GM12801 (cell line): ENCODE measurements around the gene HOMEZ.

ENCODE experiments used
- TF ChIP-seq, protein P1 (sequence below): IDR thresholded peaks from one replicate; pipeline ENCODE4 v1.5.1; 2011; ENCODE audit warnings: control low read depth; ENCODE audit not compliant: insufficient read length; ENCODE audit errors: extremely low read depth

Gene HOMEZ, protein sequence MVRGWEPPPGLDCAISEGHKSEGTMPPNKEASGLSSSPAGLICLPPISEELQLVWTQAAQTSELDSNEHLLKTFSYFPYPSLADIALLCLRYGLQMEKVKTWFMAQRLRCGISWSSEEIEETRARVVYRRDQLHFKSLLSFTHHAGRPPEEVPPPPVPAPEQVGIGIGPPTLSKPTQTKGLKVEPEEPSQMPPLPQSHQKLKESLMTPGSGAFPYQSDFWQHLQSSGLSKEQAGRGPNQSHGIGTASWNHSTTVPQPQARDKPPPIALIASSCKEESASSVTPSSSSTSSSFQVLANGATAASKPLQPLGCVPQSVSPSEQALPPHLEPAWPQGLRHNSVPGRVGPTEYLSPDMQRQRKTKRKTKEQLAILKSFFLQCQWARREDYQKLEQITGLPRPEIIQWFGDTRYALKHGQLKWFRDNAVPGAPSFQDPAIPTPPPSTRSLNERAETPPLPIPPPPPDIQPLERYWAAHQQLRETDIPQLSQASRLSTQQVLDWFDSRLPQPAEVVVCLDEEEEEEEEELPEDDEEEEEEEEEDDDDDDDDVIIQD

DNA sequence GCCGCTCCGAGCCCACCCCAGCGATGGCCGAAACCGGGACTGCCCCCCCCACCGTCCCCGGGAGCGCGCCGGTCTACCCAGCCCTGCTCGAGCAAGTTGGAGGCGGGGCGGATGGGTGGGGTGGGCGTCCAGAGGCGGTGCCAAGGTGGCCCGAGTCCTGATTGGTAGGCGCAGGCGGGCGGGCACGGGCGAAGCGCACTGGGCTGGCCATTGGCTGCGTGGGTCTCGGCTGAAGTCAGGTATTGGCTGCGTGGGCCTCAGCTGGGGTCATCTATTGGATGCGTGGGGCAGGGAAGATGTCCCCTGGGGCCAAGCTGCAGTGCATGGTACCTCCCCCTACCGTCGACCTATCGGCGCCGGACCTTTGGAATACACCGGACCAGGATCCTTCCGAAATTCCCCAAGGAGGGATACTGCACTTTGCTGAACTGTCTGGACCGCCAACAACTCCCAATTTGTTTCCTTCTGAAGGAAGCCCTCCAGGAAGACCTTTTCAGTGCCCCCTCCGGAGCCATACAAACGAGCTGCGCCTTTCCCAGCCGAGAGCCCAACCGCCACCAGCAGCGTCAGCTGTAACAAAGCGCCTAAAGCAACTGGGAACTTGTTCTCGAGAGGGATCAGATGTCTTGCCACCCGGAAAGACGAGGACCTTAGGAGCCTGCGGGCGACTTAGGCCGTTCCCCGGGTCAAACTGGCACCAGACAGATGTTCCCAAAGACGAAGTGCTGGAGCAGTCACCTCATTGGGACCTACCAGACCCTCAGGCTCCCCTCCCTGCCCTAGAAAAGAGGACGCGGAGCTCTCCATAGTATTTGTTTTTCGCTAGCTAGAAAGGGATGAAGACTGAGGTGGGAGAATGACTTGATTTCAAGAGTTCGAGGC is at the start of gene HOMEZ:
TSS of gene HOMEZ (minus strand) at position 113 of the 882 bp plus-strand sequence. CDS start 180 bp downstream, outside the sequence.
- TF ChIP-seq, protein P1, sequence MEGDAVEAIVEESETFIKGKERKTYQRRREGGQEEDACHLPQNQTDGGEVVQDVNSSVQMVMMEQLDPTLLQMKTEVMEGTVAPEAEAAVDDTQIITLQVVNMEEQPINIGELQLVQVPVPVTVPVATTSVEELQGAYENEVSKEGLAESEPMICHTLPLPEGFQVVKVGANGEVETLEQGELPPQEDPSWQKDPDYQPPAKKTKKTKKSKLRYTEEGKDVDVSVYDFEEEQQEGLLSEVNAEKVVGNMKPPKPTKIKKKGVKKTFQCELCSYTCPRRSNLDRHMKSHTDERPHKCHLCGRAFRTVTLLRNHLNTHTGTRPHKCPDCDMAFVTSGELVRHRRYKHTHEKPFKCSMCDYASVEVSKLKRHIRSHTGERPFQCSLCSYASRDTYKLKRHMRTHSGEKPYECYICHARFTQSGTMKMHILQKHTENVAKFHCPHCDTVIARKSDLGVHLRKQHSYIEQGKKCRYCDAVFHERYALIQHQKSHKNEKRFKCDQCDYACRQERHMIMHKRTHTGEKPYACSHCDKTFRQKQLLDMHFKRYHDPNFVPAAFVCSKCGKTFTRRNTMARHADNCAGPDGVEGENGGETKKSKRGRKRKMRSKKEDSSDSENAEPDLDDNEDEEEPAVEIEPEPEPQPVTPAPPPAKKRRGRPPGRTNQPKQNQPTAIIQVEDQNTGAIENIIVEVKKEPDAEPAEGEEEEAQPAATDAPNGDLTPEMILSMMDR, result no peak

DNA sequence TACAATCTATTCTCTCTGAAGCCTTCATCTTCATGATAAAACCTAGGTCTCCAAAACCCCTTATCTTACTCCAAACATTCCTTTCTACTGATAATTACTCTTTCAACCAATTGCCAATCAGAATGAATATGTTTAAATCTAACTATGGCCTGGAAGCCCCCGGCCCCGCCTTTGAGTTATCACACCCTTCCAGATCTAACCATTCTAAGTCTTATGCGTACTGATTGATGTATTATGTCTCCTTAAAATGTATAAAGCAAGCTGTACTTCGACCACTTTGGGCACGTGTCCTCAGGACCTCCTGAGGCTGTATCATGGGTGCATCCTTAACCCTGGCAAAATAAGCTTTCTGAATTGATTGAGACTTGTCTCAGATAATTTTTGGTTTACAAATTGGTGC is 49.7 kb upstream of the HOMEZ start:
- TF ChIP-seq, protein P1, result no peak

DNA sequence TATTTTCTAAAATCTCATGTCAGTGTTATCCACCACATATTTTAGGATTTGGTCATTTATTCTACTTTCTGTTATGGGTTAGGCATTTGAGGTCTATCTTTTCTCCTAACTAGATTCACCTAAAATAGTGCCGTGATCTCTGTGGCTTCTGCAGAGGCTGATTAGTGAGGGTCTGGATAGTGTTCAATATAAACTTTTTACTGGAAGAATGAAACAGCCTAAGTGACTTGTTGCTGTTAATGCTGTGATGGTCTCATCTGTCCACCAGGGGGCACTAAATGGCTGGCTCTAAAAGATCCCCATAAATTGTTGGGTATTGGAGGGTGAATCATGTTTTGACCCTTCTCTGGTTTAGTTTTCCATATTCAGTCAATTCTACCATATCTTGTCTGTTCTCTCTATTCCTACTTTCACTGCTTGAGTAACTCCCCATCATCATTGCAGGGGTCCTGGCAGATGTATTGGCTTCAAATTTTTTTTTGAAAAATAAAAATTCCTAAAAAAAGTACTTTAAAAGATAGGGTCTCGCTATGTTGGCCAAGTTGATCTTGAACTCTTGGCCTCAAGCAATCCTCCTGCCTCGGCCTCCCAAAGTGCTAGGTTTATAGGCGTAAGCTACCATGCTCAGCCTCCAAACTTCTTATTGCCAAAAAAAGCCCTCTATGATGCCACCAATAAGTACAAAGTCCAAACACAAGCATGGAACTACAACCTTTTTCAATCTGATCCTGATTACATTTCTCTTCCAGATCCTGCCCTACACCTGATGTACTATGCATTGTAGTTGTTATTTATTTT is 42.2 kb upstream of the HOMEZ start:
- TF ChIP-seq, protein P1, result peak; percentile 82

DNA sequence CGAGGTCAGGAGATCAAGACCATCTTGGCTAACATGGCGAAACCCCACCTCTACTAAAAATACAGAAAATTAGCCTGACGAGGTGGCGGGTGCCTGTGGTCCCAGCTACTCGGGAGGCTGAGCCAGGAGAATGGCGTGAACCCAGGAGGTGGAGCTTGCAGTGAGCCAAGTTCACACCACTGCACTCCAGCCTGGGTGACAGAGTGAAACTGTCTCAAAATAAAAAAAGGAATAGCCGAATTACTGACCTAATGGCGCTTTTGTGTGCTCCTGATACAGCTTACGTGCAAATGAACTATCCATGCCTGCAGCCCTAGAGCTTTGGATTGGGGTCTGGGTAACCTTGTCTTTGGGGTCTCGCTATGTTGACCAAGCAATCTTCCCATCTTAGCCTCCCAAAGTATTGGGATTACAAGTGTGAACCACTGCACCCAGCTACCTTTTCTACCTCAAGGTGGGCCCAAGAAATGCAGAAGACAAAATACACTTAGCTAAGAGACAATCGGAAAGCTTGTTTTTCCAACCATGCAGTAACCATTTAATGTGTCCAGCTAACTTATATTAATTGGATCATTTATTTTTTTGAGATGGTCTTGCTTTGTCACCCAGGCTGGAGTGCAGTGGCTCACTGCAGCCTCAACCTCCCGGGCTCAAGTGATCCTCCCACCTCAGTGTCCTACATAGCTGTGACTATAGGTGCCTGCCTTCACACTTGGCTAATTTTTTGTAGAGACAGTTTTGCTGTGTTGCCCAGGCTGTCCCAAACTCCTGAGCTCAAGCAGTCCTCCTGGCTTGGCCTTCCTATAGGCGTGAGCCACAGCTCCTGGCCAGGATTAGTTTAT is 40.8 kb upstream of the HOMEZ start:
- TF ChIP-seq, protein P1, result no peak

DNA sequence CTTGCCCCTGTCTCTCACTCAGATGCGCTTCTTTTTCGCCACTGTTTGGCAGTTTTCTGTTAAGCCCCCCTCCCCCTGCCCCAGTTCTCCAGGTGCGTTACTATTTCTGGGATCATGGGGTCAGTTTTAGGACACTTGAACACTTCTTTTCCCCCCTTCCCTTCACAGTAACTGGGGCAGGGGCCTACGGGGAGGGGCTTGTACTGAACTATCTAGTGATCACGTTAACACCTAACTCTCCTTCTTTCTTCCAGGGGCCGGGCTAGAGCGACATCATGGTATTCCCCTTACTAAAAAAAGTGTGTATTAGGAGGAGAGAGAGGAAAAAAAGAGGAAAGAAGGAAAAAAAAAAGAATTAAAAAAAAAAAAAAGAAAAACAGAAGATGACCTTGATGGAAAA is 39.1 kb upstream of the HOMEZ start:
- TF ChIP-seq, protein P1, result no peak

DNA sequence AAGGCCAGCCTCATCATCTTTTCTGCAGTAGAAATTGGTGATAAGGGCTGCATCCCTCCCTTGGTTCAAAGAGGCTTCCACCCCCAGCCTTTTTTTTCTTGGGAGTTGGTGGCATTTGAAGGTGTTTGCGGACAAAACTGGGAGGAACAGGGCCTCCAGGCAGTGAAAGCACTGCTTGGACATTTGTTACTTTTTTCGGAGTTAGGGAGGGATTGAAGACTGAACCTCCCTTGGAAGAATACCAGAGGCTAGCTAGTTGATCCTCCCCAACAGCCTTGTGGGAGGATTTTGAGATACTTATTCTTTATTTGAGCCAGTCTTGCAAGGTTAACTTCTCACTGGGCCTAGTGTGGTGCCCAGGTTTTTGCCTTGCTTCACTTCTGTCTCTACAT is 38.5 kb upstream of the HOMEZ start:
- TF ChIP-seq, protein P1, result no peak
